BJ (cell line): ENCODE measurements around the gene TNS3. TPM values are rescaled to one million over a fixed set of nuclear protein-coding genes. Genes with fewer than 3 reads are reported as not detected.

ENCODE experiments used
- CTCF ChIA-PET: fragments of 350-600 bp; formaldehyde crosslinking; extraction: SDS; loops from one replicate; lab custom pipeline; 2021; ENCODE audit warnings: antibody characterized with exemption, inconsistent platforms; lab: Yijun Ruan, JAX
- POLR2A ChIA-PET: fragments of 300-600 bp; sonication (Branson Sonifier 250); formaldehyde crosslinking; extraction: SDS; loops from one replicate; lab custom pipeline; 2021; ENCODE audit warnings: antibody characterized with exemption; lab: Charles Lee
- DNase-seq: peaks from one replicate; pipeline ENCODE4 v3.0.0-alpha.2; 2011; ENCODE audit warnings: low read depth
- H3K27me3 ChIP-seq: 2 replicates; pipeline ENCODE4 v1.6.0; 2011; ENCODE audit warnings: low read length; ENCODE audit not compliant: control insufficient read depth, insufficient read depth
- H3K36me3 ChIP-seq: 2 replicates; pipeline ENCODE4 v1.5.1; 2011; ENCODE audit warnings: low read length; ENCODE audit not compliant: control insufficient read depth, insufficient read depth
- H3K4me3 ChIP-seq: 2 replicates; pipeline ENCODE4 v1.5.1; 2011; ENCODE audit warnings: low read depth, mild to moderate bottlenecking, control low read depth, low read length
- CTCF ChIP-seq: IDR thresholded peaks from 2 replicates; pipeline ENCODE4 v1.5.1; 2011; ENCODE audit warnings: low read depth, mild to moderate bottlenecking, control low read depth, inconsistent platforms, low read length, moderate library complexity; ENCODE audit not compliant: insufficient read depth
- polyA plus RNA-seq: library from polyadenylated mRNA; depleted of rRNA; stranded (reverse); fragments of >200 nt; gene quantifications from 2 replicates; pipeline ENCODE4 v1.2.3, GENCODE V29; 2011

TNS3 gene
- polyA plus RNA-seq, 1 experiment = 126 TPM

DNA sequence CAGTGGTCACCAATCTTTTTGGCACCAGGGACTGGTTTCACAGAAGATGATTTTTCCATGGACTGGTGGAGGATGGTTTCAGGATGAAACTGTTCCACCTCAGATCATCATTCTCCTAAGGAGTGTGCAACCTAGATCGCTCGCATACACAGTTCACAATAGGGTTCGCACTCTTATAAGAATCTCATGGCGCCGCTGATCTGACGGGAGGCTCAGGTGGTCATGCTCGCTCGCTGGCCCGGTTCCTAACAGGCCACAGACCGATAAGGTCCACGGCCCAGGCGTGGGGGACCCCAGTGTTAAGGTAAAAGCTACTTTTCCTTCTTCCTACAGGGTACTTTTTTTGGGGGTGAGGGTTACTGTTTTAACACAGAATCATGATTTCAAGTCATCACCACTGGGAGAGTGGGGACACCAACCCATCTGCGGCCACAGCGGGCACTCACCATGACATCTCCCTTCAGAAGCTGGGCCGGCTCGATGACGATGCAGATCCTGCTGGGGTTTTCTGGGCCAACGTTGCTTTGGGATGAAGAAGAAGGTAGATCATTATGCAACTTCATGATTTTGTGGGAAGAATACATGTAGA, 170.5 kb downstream of the TNS3 start:
- CTCF ChIA-PET = interaction anchor here (2.2 kb wide), 1 partner anchor 24 kb away, joined by 4 read pairs; no protein-coding TSS in a partner anchor
- peaks cover 63% of the 10 kb centered on the region for H3K36me3 ChIP-seq
- no peak overlapping the region for H3K4me3 ChIP-seq
- no peak for TF ChIP-seq CTCF
- no peaks in the 10 kb centered on the region for H3K27me3 ChIP-seq
- DNase-seq = no peak
- POLR2A ChIA-PET = no interaction called here

DNA sequence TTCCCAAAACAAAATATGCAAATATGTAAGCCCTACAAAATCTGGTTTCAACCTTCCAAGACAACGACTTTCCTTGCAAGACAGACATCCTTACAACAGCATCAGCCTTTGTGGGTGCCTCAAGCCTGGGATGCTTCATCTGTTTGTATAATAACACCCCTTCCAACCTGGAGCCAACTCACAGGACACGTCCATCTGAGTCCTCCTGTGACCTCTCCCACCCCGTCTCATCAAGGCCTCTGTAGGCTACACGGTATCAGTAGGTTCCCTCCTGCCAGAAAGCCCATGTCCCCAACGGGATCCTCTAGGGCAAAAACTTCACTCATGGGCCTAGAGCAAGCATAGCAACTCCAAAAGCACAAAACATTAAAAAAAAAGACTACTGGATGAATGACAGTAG, 173.2 kb downstream of the TNS3 start:
- Histone ChIP-seq H3K27me3 (no peaks in the 10 kb centered on the region), H3K36me3 (peaks cover 46% of the 10 kb centered on the region), H3K4me3 (no peak overlapping the region)
- POLR2A ChIA-PET = no interaction called here
- CTCF ChIA-PET = no interaction called here
- no peak for DNase-seq
- TF ChIP-seq CTCF = no peak

DNA sequence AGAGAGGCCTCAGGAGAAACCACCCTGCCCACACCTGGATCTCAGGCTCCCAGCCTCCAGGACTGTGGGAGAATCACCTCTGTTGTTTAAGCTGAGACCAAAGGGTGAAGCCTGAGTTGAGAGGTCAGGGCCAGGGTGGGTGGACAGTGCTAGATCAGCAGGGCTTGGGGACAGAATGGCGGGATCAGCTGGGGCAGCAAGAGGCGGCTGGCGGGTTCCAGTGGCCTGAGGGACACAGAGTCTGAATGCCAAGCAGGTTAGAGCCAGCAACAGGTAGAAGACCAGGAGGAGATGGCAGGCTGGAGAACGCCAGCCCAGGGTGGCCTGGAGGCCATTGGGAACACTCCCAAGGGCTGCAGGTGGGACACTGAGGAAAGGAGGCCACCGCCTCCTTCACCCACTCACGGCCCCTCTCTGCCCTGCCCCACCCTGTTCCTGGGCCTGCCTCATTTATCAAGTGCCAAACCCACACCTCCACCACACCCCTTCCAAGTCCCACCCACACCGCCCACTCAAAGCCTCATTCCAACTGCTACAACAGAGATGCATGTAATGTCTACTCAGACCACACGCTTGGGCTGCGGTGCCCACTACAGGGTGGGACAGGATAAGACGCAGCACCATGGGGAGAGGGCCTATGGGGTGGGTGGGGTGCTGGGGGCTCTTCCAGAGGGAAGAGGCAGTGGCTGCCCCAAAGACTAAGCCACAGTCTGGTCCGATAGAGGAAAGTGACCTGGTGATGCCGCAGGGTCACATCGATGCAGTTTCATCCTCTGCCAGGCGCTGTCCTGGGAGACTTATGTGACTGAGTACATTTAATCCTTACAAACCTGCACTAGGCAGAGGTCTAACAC, 173.9 kb downstream of the TNS3 start:
- no peak for TF ChIP-seq CTCF
- no peak for DNase-seq
- CTCF ChIA-PET = no interaction called here
- H3K27me3 ChIP-seq = no peaks in the 10 kb centered on the region
- H3K36me3 ChIP-seq = peaks cover 41% of the 10 kb centered on the region
- POLR2A ChIA-PET = no interaction called here
- no peak overlapping the region for H3K4me3 ChIP-seq

DNA sequence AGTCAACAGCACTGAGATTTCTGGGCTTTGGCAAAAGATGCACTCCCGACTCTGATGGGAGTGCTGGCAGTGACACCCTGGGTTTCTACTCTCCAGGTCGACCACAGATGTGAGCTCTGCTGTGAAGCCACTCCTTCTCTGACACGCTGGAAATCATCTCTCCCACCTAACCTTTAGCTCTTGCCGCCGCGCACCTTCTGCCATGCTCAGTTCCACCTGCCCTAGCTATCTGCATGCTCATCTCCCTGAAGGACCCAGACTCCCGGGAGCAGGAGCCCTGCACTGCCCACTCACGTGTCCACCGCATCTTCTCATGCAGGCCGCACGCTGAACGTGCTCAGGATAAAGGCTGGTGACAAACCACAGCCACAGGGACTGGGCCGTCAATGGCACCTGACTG, 174.8 kb downstream of the TNS3 start:
- POLR2A ChIA-PET = no interaction called here
- CTCF ChIA-PET = no interaction called here
- peaks cover 48% of the 10 kb centered on the region for H3K36me3 ChIP-seq
- TF ChIP-seq CTCF = no peak
- no peak for DNase-seq
- H3K4me3 ChIP-seq = no peak overlapping the region
- no peaks in the 10 kb centered on the region for H3K27me3 ChIP-seq

GRCh38 chr7:47406801-47407129, 175.1 kb downstream of the TNS3 start:
- Histone ChIP-seq H3K27me3 (no peaks in the 10 kb centered on the region), H3K36me3 (peaks cover 46% of the 10 kb centered on the region), H3K4me3 (no peak overlapping the region)
- DNase-seq = no peak
- CTCF ChIA-PET = no interaction called here
- POLR2A ChIA-PET = no interaction called here
- no peak for TF ChIP-seq CTCF
